ENCODE results near the gene GRM4. TPM values are rescaled to one million over a fixed set of nuclear protein-coding genes. Genes with fewer than 3 reads are reported as not detected.
A peak's percentile ranks its signal among the peaks of the same experiment; 100 is the strongest.
"Not testable (repeated sequence)": the region's sequence is repeated elsewhere in the genome, so short reads cannot be mapped to it uniquely, and the experiment has no call there.

Gene GRM4
- total RNA-seq: 1 to 10 TPM in 1 of 2 donors, not detected in 1; 4.4 TPM

DNA sequence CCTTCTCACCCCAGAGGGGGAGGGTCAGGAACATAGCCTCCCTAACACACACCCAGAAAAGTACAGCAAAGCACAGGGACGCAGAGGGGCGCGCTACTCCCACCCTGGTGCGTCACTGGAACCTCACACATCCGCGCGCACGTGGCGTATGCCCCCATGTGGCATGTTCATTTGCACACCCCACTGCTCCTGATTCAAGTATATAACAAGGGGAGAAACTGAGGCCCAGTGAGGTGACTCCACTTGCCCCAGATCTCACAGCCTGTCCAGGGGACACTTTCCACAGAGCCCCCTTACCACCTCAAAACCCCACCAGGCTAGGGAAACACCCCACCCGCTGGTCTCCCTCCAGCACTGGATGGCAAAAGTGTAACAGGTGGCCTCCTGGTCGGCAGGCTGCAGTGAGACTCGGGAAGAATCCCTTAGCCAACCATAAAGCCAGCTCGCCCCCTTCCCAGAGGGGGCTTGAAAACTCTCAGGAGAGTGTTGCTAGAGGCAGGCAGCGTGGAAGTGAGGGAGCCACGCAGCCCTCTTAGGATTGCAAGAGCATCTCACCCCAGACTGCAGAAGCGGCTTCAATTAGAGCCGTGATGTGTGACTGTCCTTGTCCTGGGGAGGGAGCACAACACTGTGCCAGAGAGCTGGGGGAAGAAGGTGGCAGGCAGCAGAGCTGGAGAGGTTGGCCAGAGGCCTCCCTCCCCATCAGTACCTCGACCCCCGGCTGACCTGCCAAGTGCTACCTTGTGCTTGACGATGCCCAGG, at the start of gene GRM4:
GRM4 (minus strand) TSS at position 67 of the 762 bp plus-strand sequence. CDS start 12,591 bp downstream, outside the sequence.
- TF ChIP-seq CTCF (IDR thresholded peaks at IDR 0.05): no peak
- no peak for TF ChIP-seq POLR2A (IDR thresholded peaks at IDR 0.05)
- no peak for TF ChIP-seq POLR2AphosphoS5 (IDR thresholded peaks at IDR 0.05)
- 50% methylated on average over 18 of the region's 20 CpGs for WGBS
- H3K27ac ChIP-seq: no peak within 1 kb of the TSS
- H3K9me3 ChIP-seq: no peaks in the 10 kb centered on the region
- no peaks in the 10 kb centered on the region for H3K36me3 ChIP-seq
- no peak for DNase-seq (ENCODE audit: low spot score)
- peaks cover 18% of the 10 kb centered on the region for H3K4me1 ChIP-seq (replicated peaks)
- peak within 1 kb of the TSS; percentile 28 to 31 for H3K4me3 ChIP-seq
- H3K27me3 ChIP-seq (replicated peaks; ENCODE audit: insufficient read depth): peaks cover 3% of the 10 kb centered on the region
- intact Hi-C loops (cut with DNase I): no loop called here

- no peak overlapping the region for H3K27ac ChIP-seq
- H3K36me3 ChIP-seq: no peaks in the 10 kb centered on the region
These were observed 48.9 kb upstream of the GRM4 start for GRCh38 chr6:34194772-34195171.

DNA sequence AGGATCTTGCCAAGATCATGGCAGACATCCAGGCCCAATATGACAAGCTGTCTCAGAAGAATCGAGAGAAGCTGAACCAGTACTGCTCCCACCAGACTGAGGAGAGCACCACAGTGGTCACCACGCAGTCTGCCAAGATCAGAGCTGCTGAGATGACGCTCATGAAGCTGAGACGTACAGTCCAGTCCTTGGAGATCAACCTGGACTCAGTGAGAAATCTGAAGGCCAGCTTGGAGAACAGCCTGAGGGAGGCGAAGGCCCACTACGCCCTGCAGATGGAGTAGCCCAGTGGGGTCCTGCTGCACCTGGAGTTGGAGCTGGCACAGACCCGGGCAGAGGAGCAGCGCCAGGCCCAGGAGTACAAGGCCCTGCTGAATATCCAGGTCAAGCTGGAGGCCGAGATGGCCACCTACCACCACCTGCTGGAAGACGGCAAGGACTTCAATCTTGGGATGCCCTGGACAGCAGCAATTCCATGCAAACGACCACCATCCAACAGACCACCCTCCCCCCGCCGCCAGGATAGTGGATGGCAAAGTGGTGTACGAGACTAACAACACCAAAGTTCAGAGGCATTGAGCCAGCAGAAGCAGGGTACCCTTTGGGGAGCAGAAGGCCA, 44.7 kb upstream of the GRM4 start:
- Histone ChIP-seq H3K4me3 (no peak overlapping the region), H3K4me1 (replicated peaks) (no peaks in the 10 kb centered on the region), H3K27ac (no peak overlapping the region), H3K9me3 (no peaks in the 10 kb centered on the region), H3K36me3 (no peaks in the 10 kb centered on the region), H3K27me3 (replicated peaks; ENCODE audit: insufficient read depth) (no peaks in the 10 kb centered on the region)
- whole genome bisulfite sequencing: 80% methylated on average over 14 of the region's 14 CpGs
- TF ChIP-seq CTCF (IDR thresholded peaks at IDR 0.05) (peak in 1 of 4 experiments; percentile 20), POLR2AphosphoS5 (IDR thresholded peaks at IDR 0.05) (no peak)
- DNase-seq (ENCODE audit: low spot score): no peak
- intact Hi-C loops (cut with DNase I): no loop called here

More at GRCh38 chr6:34194772-34195171, 48.9 kb upstream of the GRM4 start:
- no peak for DNase-seq (ENCODE audit: low spot score)
- intact Hi-C loops (cut with DNase I): loop anchor here (5.0 kb wide), 1 partner anchor 413 kb away; no protein-coding TSS in a partner anchor
- Histone ChIP-seq H3K27me3 (replicated peaks; ENCODE audit: insufficient read depth) (no peaks in the 10 kb centered on the region), H3K4me3 (no peak overlapping the region), H3K4me1 (replicated peaks) (no peaks in the 10 kb centered on the region), H3K9me3 (no peaks in the 10 kb centered on the region)
- WGBS: 91% methylated on average over 3 of the region's 3 CpGs
- no peak for TF ChIP-seq CTCF (IDR thresholded peaks at IDR 0.05)
- TF ChIP-seq POLR2A (IDR thresholded peaks at IDR 0.05): no peak
- no peak for TF ChIP-seq POLR2AphosphoS5 (IDR thresholded peaks at IDR 0.05)

DNA sequence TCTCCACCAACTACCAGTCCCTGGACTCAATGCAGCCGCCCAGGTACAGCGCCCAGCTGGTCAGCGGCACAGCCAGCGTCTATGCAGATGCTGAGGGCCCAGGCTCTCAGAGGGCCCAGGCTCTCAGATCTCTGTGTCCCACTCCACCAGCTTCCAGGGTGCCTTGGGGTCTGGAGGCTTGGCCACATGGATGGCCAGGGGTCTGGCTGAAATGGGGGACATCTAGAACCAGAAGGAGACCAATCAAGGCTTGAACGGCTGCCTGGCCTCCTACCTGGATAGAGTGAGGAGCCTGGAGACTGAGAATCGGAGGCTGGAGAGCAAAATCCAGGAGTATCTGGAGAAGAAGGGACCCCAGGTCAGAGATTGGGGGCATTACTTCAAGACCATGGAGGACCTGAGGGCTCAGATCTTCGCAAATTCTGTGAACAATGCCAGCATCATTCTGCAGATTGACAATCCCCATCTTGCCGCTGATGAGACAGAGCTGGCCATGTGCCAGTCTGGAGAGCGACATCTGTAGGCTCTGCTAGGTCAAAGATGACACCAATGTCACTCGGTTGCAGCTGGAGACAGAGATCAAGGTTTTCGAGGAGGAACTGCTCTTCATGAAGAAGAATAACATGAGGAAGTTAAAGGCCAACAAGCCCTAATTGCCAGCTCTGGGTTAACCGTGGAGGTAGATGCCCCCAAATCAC, 44.1 kb upstream of the GRM4 start:
- H3K4me3 ChIP-seq: no peak overlapping the region
- H3K36me3 ChIP-seq: no peaks in the 10 kb centered on the region
- intact Hi-C loops (cut with DNase I): no loop called here
- no peak for DNase-seq (ENCODE audit: low spot score)
- no peaks in the 10 kb centered on the region for H3K9me3 ChIP-seq
- no peaks in the 10 kb centered on the region for H3K27me3 ChIP-seq (replicated peaks; ENCODE audit: insufficient read depth)
- H3K27ac ChIP-seq: no peak overlapping the region
- H3K4me1 ChIP-seq (replicated peaks): no peaks in the 10 kb centered on the region
- 91% methylated on average over 12 of the region's 12 CpGs for WGBS
- TF ChIP-seq POLR2A (IDR thresholded peaks at IDR 0.05): no peak
- TF ChIP-seq CTCF (IDR thresholded peaks at IDR 0.05): no peak
- TF ChIP-seq POLR2AphosphoS5 (IDR thresholded peaks at IDR 0.05): no peak

- intact Hi-C loops (cut with DNase I); H3K4me1 ChIP-seq (replicated peaks); H3K27me3 ChIP-seq (replicated peaks; ENCODE audit: insufficient read depth); H3K36me3 ChIP-seq; H3K9me3 ChIP-seq; H3K27ac ChIP-seq; DNase-seq (ENCODE audit: low spot score); H3K4me3 ChIP-seq: not testable (repeated sequence)
- WGBS: over 99% methylated on average over 5 of the region's 5 CpGs
These were observed 38.8 kb upstream of the GRM4 start for GRCh38 chr6:34184726-34185125.
